PC-3 (cell line): ENCODE data around the gene HPSE. TPM values are rescaled to one million over a fixed set of nuclear protein-coding genes. Genes with fewer than 3 reads are reported as not detected.
A peak's percentile ranks its signal among the peaks of the same experiment; 100 is the strongest.

ENCODE experiments used
- ATAC-seq: fragments of 200-7000 bp; cut with Tn5 transposase; 2 replicates; pipeline ENCODE4 v1.9.1; 2020; ENCODE audit warnings: mild to moderate bottlenecking, moderate library complexity
- BruUV-seq: library from RNA; stranded (reverse); fragments of 400-500 nt; replicated peaks from 2 replicates; lab custom pipeline; 2021; lab: Mats Ljungman, UMichigan
- CTCF ChIA-PET: fragments of 300-600 bp; sonication (Branson Sonifier 250); formaldehyde crosslinking; loops from one replicate; lab custom pipeline; 2022; ENCODE audit warnings: antibody characterized with exemption; lab: Charles Lee
- POLR2A ChIA-PET: fragments of 300-600 bp; sonication (Branson Sonifier 250); formaldehyde crosslinking; loops from one replicate; lab custom pipeline; 2022; ENCODE audit warnings: antibody characterized with exemption; ENCODE audit not compliant: unreplicated experiment; lab: Charles Lee
- DNase-seq: peaks from one replicate; pipeline ENCODE4 v3.0.0-alpha.2; 2015
- H2AFZ ChIP-seq: fragments of 300-600 bp; sonication (generic); 2 replicates; pipeline ENCODE4 v1.6.0; 2016; ENCODE audit warnings: antibody characterized with exemption, low read length
- H3F3A ChIP-seq: fragments of 300-600 bp; sonication (generic); one replicate; pipeline ENCODE4 v1.6.0; 2017; ENCODE audit warnings: antibody characterized with exemption, low read length, control low read depth, mild to moderate bottlenecking; ENCODE audit not compliant: unreplicated experiment
- H3K27ac ChIP-seq: fragments of 300-600 bp; sonication (generic); 2 replicates; pipeline ENCODE4 v1.5.1; 2016; ENCODE audit warnings: mild to moderate bottlenecking, low read length
- H3K27me3 ChIP-seq: fragments of 300-600 bp; sonication (generic); 2 replicates; pipeline ENCODE4 v1.6.1; 2016; ENCODE audit warnings: low read length, mixed read lengths
- H3K36me3 ChIP-seq: fragments of 300-600 bp; sonication (generic); 2 replicates; pipeline ENCODE4 v1.6.1; 2016; ENCODE audit warnings: low read depth, mixed run types, low read length, mixed read lengths
- H3K4me1 ChIP-seq: fragments of 300-600 bp; sonication (generic); 2 replicates; pipeline ENCODE4 v1.5.1; 2016; ENCODE audit warnings: low read length; ENCODE audit not compliant: insufficient read depth
- H3K4me2 ChIP-seq: fragments of 300-600 bp; sonication (generic); 2 replicates; pipeline ENCODE4 v1.6.0; 2016; ENCODE audit warnings: low read length
- H3K4me3 ChIP-seq: fragments of 300-600 bp; sonication (generic); 2 replicates; pipeline ENCODE4 v1.5.1; 2016; ENCODE audit warnings: mild to moderate bottlenecking, low read length, mixed read lengths
- H3K79me2 ChIP-seq: fragments of 300-600 bp; sonication (generic); 2 replicates; pipeline ENCODE4 v1.6.1; 2017; ENCODE audit warnings: low read length, mixed read lengths
- H3K9ac ChIP-seq: fragments of 300-600 bp; sonication (generic); 2 replicates; pipeline ENCODE4 v1.6.0; 2016; ENCODE audit warnings: mild to moderate bottlenecking, low read length
- H3K9me2 ChIP-seq: fragments of 300-600 bp; sonication (generic); replicated peaks from 2 replicates; pipeline ENCODE4 v1.6.1; 2016; ENCODE audit warnings: mixed run types, low read length, mixed read lengths
- H3K9me3 ChIP-seq: fragments of 300-600 bp; sonication (generic); 2 replicates; pipeline ENCODE4 v1.6.1; 2016; ENCODE audit warnings: low read length, mixed read lengths
- H4K20me1 ChIP-seq: fragments of 300-600 bp; sonication (generic); 2 replicates; pipeline ENCODE4 v1.6.1; 2016; ENCODE audit warnings: low read length, mixed read lengths
- EZH2 ChIP-seq: fragments of 300-600 bp; sonication (generic); IDR thresholded peaks from one replicate; pipeline ENCODE4 v1.6.1; 2017; ENCODE audit warnings: antibody characterized with exemption, mild to moderate bottlenecking, low read length; ENCODE audit not compliant: unreplicated experiment
- EZH2phosphoT487 ChIP-seq: fragments of 300-600 bp; sonication (generic); IDR thresholded peaks from 2 replicates; pipeline ENCODE4 v1.6.1; 2018; ENCODE audit warnings: mild to moderate bottlenecking, antibody characterized with exemption, low read length, borderline replicate concordance
- intact Hi-C: fragments of 100-400 bp; cut with micrococcal nuclease; formaldehyde crosslinking; loops from 2 replicates; pipeline ENCODE4 v1.9.0; 2023
- total RNA-seq: library from RNA; depleted of rRNA; stranded (reverse); fragments of >200 nt; gene quantifications from 2 replicates; pipeline ENCODE4 v1.2.3, GENCODE V29; 2014
- TF ChIP-seq, protein P1 (sequence below): fragments of 300-600 bp; sonication (generic); conservative IDR thresholded peaks from 2 replicates; pipeline ENCODE4 v1.5.1; 2017; ENCODE audit warnings: antibody characterized with exemption, low read depth, mild to moderate bottlenecking, low read length

Gene HPSE
- total RNA-seq, 1 experiment from 2014 or later: 4.2 TPM

GRCh38 chr4:83381173-83381572 lies 46.5 kb upstream of the HPSE start:
- Histone ChIP-seq H3K27ac (no peak overlapping the region), H2AFZ (peak overlapping the region; percentile 30; the same call in 1 of the 2 replicates), H3K27me3 (no peaks in the 10 kb centered on the region), H3K79me2 (no peaks in the 10 kb centered on the region), H3K9me2 (no peaks in the 10 kb centered on the region), H3K9ac (no peak overlapping the region), H3K9me3 (no peaks in the 10 kb centered on the region), H3K4me2 (peak overlapping the region; percentile 15; the same call in 1 of the 2 replicates), H3K4me3 (no peak overlapping the region), H3K4me1 (peaks cover 10% of the 10 kb centered on the region), H4K20me1 (no peaks in the 10 kb centered on the region), H3K36me3 (no peaks in the 10 kb centered on the region), H3F3A (no peaks in the 10 kb centered on the region)
- no peak for TF ChIP-seq EZH2phosphoT487
- no peak for TF ChIP-seq EZH2
- TF ChIP-seq, protein P1, sequence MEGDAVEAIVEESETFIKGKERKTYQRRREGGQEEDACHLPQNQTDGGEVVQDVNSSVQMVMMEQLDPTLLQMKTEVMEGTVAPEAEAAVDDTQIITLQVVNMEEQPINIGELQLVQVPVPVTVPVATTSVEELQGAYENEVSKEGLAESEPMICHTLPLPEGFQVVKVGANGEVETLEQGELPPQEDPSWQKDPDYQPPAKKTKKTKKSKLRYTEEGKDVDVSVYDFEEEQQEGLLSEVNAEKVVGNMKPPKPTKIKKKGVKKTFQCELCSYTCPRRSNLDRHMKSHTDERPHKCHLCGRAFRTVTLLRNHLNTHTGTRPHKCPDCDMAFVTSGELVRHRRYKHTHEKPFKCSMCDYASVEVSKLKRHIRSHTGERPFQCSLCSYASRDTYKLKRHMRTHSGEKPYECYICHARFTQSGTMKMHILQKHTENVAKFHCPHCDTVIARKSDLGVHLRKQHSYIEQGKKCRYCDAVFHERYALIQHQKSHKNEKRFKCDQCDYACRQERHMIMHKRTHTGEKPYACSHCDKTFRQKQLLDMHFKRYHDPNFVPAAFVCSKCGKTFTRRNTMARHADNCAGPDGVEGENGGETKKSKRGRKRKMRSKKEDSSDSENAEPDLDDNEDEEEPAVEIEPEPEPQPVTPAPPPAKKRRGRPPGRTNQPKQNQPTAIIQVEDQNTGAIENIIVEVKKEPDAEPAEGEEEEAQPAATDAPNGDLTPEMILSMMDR: no peak
- ChIA-PET POLR2A (no interaction called here), CTCF (no interaction called here)
- DNase-seq (peak; percentile 57), ATAC-seq (peak; percentile 38; the same call in 1 of the 2 replicates)
- intact Hi-C loops: no loop called here
- no TSS peak for BruUV-seq

GRCh38 chr4:83378419-83378818 lies 43.8 kb upstream of the HPSE start:
- Histone ChIP-seq H3K9ac (no peak overlapping the region), H3K4me1 (peaks cover 10% of the 10 kb centered on the region), H3K9me2 (no peaks in the 10 kb centered on the region), H2AFZ (no peak overlapping the region), H3K79me2 (no peaks in the 10 kb centered on the region), H3K4me2 (no peak overlapping the region), H4K20me1 (no peaks in the 10 kb centered on the region), H3F3A (no peaks in the 10 kb centered on the region), H3K27me3 (no peaks in the 10 kb centered on the region), H3K9me3 (no peaks in the 10 kb centered on the region), H3K36me3 (no peaks in the 10 kb centered on the region), H3K27ac (no peak overlapping the region), H3K4me3 (no peak overlapping the region)
- intact Hi-C loops: no loop called here
- no peak for DNase-seq
- CTCF ChIA-PET: no interaction called here
- no peak for ATAC-seq
- no TSS peak for BruUV-seq
- TF ChIP-seq EZH2phosphoT487 (no peak), EZH2 (no peak)
- TF ChIP-seq, protein P1: no peak
- POLR2A ChIA-PET: no interaction called here

DNA sequence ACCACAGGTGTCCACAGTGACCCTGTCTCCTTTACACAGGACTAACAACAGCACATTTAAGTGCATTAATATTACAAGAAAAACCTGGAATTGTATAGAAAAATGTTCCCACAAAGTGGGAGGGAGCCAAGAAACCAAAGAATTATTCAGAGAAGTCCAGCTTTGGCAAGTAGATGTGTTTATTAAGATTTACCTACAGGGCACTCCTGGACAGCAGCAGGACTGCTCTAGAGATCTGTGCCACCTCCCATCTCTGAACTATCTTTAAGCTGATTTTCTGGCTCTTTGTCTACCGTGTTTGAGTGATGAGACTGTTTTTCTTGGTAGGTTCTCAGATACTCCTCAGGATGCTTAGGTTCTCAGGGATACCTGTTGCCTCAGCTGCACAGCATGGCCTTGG lies 38.3 kb upstream of the HPSE start:
- DNase-seq: no peak
- H2AFZ ChIP-seq: no peak overlapping the region
- no peaks in the 10 kb centered on the region for H4K20me1 ChIP-seq
- TF ChIP-seq, protein P1: no peak
- TF ChIP-seq EZH2phosphoT487: no peak
- H3K9me2 ChIP-seq: no peaks in the 10 kb centered on the region
- no peaks in the 10 kb centered on the region for H3K4me1 ChIP-seq
- H3K36me3 ChIP-seq: no peaks in the 10 kb centered on the region
- no peaks in the 10 kb centered on the region for H3K27me3 ChIP-seq
- no peak for ATAC-seq
- H3F3A ChIP-seq: no peaks in the 10 kb centered on the region
- no peak overlapping the region for H3K9ac ChIP-seq
- H3K27ac ChIP-seq: no peak overlapping the region
- ChIA-PET POLR2A (no interaction called here), CTCF (no interaction called here)
- H3K79me2 ChIP-seq: no peaks in the 10 kb centered on the region
- no peaks in the 10 kb centered on the region for H3K9me3 ChIP-seq
- no peak overlapping the region for H3K4me3 ChIP-seq
- intact Hi-C loops: no loop called here
- no TSS peak for BruUV-seq
- no peak overlapping the region for H3K4me2 ChIP-seq
